Hepatocyte (in vitro differentiated cells): ENCODE results near the gene NME5. TPM values are rescaled to one million over a fixed set of nuclear protein-coding genes. Genes with fewer than 3 reads are reported as not detected.
"Not testable (repeated sequence)": the region's sequence is repeated elsewhere in the genome, so short reads cannot be mapped to it uniquely, and the experiment has no call there.

Experiments used
- DNase-seq: peaks from one replicate; pipeline ENCODE4 v3.0.0-alpha.2; 2016; ENCODE audit warnings: low spot score
- H2AFZ ChIP-seq: fragments of 200-600 bp; sonication (generic); 2 replicates; pipeline ENCODE4 v1.6.0; 2016; ENCODE audit warnings: antibody characterized with exemption, mild to moderate bottlenecking
- H3K27ac ChIP-seq: fragments of 200-600 bp; sonication (generic); 2 replicates; pipeline ENCODE4 v1.5.1; 2016; ENCODE audit warnings: mild to moderate bottlenecking
- H3K27me3 ChIP-seq: fragments of 200-600 bp; sonication (generic); 2 replicates; pipeline ENCODE4 v1.6.1; 2016
- H3K36me3 ChIP-seq: fragments of 200-600 bp; sonication (generic); replicated peaks from 2 replicates; pipeline ENCODE4 v1.5.1; 2016; ENCODE audit warnings: low read depth; ENCODE audit not compliant: insufficient read depth
- H3K4me1 ChIP-seq: fragments of 200-600 bp; sonication (generic); 2 replicates; pipeline ENCODE4 v1.5.1; 2016; ENCODE audit warnings: mild to moderate bottlenecking, moderate library complexity; ENCODE audit not compliant: insufficient read depth
- H3K4me2 ChIP-seq: fragments of 200-600 bp; sonication (generic); 2 replicates; pipeline ENCODE4 v1.6.0; 2016
- H3K4me3 ChIP-seq: fragments of 200-600 bp; sonication (generic); 2 replicates; pipeline ENCODE4 v1.5.1; 2016; ENCODE audit warnings: mild to moderate bottlenecking
- H3K79me2 ChIP-seq: fragments of 200-600 bp; sonication (generic); 2 replicates; pipeline ENCODE4 v1.6.0; 2017; ENCODE audit warnings: mild to moderate bottlenecking
- H3K9me2 ChIP-seq: fragments of 200-600 bp; sonication (generic); replicated peaks from 2 replicates; pipeline ENCODE4 v1.6.0; 2017; ENCODE audit warnings: mild to moderate bottlenecking; ENCODE audit not compliant: insufficient read depth
- H3K9me3 ChIP-seq: fragments of 200-600 bp; sonication (generic); 2 replicates; pipeline ENCODE4 v1.5.1; 2016; ENCODE audit warnings: low read depth, mild to moderate bottlenecking
- H4K20me1 ChIP-seq: fragments of 200-600 bp; sonication (generic); 2 replicates; pipeline ENCODE4 v1.6.0; 2016; ENCODE audit warnings: mild to moderate bottlenecking; ENCODE audit not compliant: insufficient read depth, poor library complexity, severe bottlenecking
- CTCF ChIP-seq: fragments of 200-600 bp; sonication (generic); IDR thresholded peaks from 2 replicates; pipeline ENCODE4 v1.5.1; 2016; ENCODE audit warnings: antibody characterized with exemption, mild to moderate bottlenecking; ENCODE audit not compliant: poor library complexity
- EZH2 ChIP-seq: fragments of 200-600 bp; sonication (generic); IDR thresholded peaks from 2 replicates; pipeline ENCODE4 v1.6.1; 2016; ENCODE audit warnings: antibody characterized with exemption, mild to moderate bottlenecking, borderline replicate concordance
- EZH2phosphoT487 ChIP-seq: fragments of 200-600 bp; sonication (generic); IDR thresholded peaks from one replicate; pipeline ENCODE4 v1.6.1; 2018; ENCODE audit warnings: antibody characterized with exemption, mild to moderate bottlenecking, low read depth, moderate library complexity; ENCODE audit not compliant: unreplicated experiment, severe bottlenecking
- WGBS: methylation state at CpG from one replicate; pipeline ENCODE4 v1.1.6; 2016; ENCODE audit warnings: low lambda C conversion rate; ENCODE audit errors: missing lambda C conversion rate; 5-methylcytosine and 5-hydroxymethylcytosine counted together
- polyA plus RNA-seq: library from polyadenylated mRNA; unstranded; fragments of >200 nt; fragmentation: Nextera tagmentation; extraction: Ambion mirVana; gene quantifications from 2 replicates; pipeline ENCODE4 v1.2.1, GENCODE V29; 2016
- total RNA-seq: library from RNA; depleted of rRNA; stranded (reverse); fragments of >200 nt; gene quantifications from 2 replicates; pipeline ENCODE4 v1.2.3, GENCODE V29; 2014

Gene NME5
- total and polyA plus RNA-seq, 2 experiments from 2014 or later, result 2.3 to 2.6 TPM

DNA sequence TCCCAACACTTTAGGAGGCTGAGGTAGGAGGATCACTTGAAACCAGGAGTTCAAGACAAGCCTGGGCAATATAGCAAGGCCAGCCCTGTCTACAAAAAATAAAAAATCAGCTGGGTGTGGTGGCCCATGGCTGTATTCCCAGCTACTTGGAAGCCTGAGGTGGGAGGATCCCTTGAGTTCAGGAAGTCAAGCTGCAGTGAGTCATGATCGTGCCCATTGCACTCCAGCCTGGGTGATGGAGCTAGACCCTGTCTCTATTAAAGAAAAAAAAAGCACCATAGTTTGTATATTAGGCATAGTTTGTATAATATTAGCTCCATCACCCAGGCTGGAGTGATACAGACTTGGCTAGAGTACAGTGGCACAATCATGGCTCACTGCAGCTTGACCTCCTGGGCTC, 9.6 kb upstream of the NME5 start:
- WGBS, result 92% methylated on average over 1 of the region's 1 CpG
- no peaks in the 10 kb centered on the region for H3K9me3 ChIP-seq
- H3K4me3 ChIP-seq, result no peak overlapping the region
- H2AFZ ChIP-seq, result no peak overlapping the region
- no peaks in the 10 kb centered on the region for H3K9me2 ChIP-seq
- no peak for DNase-seq
- no peaks in the 10 kb centered on the region for H3K27me3 ChIP-seq
- H3K36me3 ChIP-seq, result no peaks in the 10 kb centered on the region
- H4K20me1 ChIP-seq, result no peaks in the 10 kb centered on the region
- no peaks in the 10 kb centered on the region for H3K4me1 ChIP-seq
- no peak overlapping the region for H3K4me2 ChIP-seq
- H3K79me2 ChIP-seq, result no peaks in the 10 kb centered on the region
- TF ChIP-seq EZH2, result no peak
- TF ChIP-seq EZH2phosphoT487, result no peak
- TF ChIP-seq CTCF, result no peak
- H3K27ac ChIP-seq, result no peak overlapping the region

DNA sequence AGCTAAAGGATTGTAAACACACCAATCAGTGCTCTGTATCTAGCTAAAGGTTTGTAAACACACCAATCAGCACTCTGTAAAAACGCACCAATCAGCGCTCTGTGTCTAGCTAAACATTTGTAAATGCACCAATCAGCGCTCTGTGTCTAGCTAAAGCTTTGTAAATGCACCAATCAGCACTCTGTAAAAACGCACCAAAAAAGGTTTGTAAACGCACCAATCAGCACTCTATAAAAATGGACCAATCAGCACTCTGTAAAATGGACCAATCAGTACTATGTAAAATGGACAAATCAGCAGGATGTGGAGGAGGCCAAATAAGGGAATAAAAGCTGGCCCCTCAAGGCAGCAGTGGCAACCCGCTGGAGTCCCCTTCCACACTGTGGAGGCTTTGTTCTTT, 4.3 kb upstream of the NME5 start:
- H4K20me1 ChIP-seq, H3K79me2 ChIP-seq, H3K4me3 ChIP-seq, H3K9me3 ChIP-seq, H3K27ac ChIP-seq, H3K36me3 ChIP-seq, H2AFZ ChIP-seq, H3K9me2 ChIP-seq, H3K27me3 ChIP-seq, DNase-seq, H3K4me1 ChIP-seq, H3K4me2 ChIP-seq: not testable (repeated sequence)
- 88% methylated on average over 6 of the region's 6 CpGs for WGBS

DNA sequence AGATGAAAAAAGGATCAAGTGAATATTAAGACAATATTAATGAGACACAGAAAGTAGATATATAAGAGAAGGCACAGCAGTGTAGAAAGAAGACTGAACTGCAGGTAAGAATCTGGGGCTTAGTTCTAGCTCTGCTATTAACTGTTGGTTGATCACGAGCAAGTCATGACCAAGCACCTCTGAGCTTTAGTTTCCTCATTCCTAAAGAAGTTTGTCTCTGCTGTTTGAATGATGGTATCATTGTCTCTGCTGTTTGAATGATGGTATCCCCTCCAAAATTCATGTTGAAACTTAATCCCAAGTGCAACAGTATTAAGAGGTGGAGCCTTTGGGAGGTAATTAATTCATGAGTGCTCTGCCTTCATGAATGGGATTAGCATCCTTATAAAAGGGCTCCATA, 2.5 kb upstream of the NME5 start:
- Histone ChIP-seq H2AFZ (no peak overlapping the region), H3K79me2 (no peaks in the 10 kb centered on the region), H3K4me2 (no peak overlapping the region), H3K4me1 (no peaks in the 10 kb centered on the region), H3K9me2 (no peaks in the 10 kb centered on the region), H3K4me3 (no peak overlapping the region), H3K27ac (no peak overlapping the region), H3K27me3 (no peaks in the 10 kb centered on the region), H3K36me3 (no peaks in the 10 kb centered on the region), H3K9me3 (no peaks in the 10 kb centered on the region), H4K20me1 (no peaks in the 10 kb centered on the region)
- no peak for TF ChIP-seq EZH2
- no peak for TF ChIP-seq EZH2phosphoT487
- no peak for TF ChIP-seq CTCF
- 67% methylated on average over 1 of the region's 1 CpG for WGBS
- DNase-seq, result no peak

DNA sequence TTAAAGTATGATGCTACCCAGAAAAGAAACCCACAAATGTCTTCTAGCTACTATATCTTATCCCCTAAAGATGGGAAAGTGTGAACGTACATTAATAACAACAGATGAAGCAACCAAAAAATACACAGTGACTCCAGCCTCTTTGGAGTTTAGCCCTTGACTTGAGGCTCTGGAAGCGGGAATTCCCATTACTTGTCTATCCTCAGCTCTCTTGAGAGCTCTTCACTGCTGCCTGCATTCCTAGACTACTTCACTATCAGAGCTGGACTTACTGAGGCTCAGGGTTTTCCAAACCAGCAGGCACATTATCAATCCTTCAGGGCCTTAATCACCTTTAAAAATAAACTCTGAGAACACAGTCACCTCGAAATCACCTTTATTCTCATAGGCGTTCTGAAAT, 1.0 kb upstream of the NME5 start:
- no peaks in the 10 kb centered on the region for H3K9me3 ChIP-seq
- H4K20me1 ChIP-seq, result no peaks in the 10 kb centered on the region
- H3K4me1 ChIP-seq, result no peaks in the 10 kb centered on the region
- no peaks in the 10 kb centered on the region for H3K9me2 ChIP-seq
- H3K36me3 ChIP-seq, result no peaks in the 10 kb centered on the region
- no peaks in the 10 kb centered on the region for H3K27me3 ChIP-seq
- no peaks in the 10 kb centered on the region for H3K79me2 ChIP-seq
- H3K27ac ChIP-seq, result no peak overlapping the region
- TF ChIP-seq EZH2phosphoT487, result no peak
- TF ChIP-seq CTCF, result no peak
- TF ChIP-seq EZH2, result no peak
- no peak overlapping the region for H3K4me3 ChIP-seq
- DNase-seq, result no peak
- 68% methylated on average over 4 of the region's 4 CpGs for WGBS
- H2AFZ ChIP-seq, result no peak overlapping the region
- no peak overlapping the region for H3K4me2 ChIP-seq
